ENCODE results near the gene PTPRD. TPM values are rescaled to one million over a fixed set of nuclear protein-coding genes. Genes with fewer than 3 reads are reported as not detected.

Gene PTPRD
- total and polyA plus RNA-seq, 2 experiments from 2014 or later: 11.5 to 58.0 TPM

DNA sequence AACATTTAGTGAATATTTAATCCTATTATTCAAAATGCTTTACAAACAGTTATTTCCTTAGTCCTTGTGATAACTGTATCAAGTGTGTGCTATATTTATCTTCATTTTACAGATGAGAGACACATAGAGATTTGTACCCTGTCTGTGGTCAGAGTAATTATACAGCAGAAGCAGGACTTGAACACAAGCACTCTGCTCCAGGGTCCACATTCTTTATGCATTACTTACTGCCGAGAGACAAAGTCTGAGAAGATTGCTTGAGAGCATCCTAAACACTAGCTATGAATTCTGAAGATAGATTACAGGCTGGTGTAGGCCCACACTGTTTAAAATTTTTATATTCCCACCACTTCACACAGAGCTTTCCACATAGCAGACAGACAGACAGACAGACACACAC lies 1887.2 kb downstream of the PTPRD start:
- no peak for ATAC-seq
- H3K9me3 Mint-ChIP-seq: no peaks in the 10 kb centered on the region
- no peak overlapping the region for H3K4me2 ChIP-seq
- no peak for DNase-seq (ENCODE audit: low spot score)
- H3K4me1 Mint-ChIP-seq: peaks cover 4% of the 10 kb centered on the region
- H3K27ac Mint-ChIP-seq: no peak overlapping the region
- H2AFZ ChIP-seq: no peak overlapping the region
- no peak overlapping the region for H3K27ac ChIP-seq (ENCODE audit: low read depth)
- H4K20me1 ChIP-seq (replicated peaks; ENCODE audit: insufficient read depth): no peaks in the 10 kb centered on the region
- H3K9me2 ChIP-seq (ENCODE audit: insufficient read depth): no peaks in the 10 kb centered on the region
- H3K36me3 Mint-ChIP-seq (ENCODE audit: low read depth): no peaks in the 10 kb centered on the region
- no peaks in the 10 kb centered on the region for H3K4me1 ChIP-seq (ENCODE audit: insufficient read depth)
- no peak overlapping the region for H3K4me3 ChIP-seq
- no peaks in the 10 kb centered on the region for H3K27me3 ChIP-seq (ENCODE audit: insufficient read depth)
- no peaks in the 10 kb centered on the region for H3K27me3 Mint-ChIP-seq (ENCODE audit: insufficient read depth, low read depth, poor library complexity)
- H3F3A ChIP-seq (replicated peaks; ENCODE audit: low read depth): no peaks in the 10 kb centered on the region
- no peak for TF ChIP-seq ZNF114 (CRISPR knock-in tag; IDR thresholded peaks at IDR 0.05)
- TF ChIP-seq POLR2AphosphoS5 (IDR thresholded peaks at IDR 0.05; ENCODE audit: low read depth): no peak
- TF ChIP-seq JUNB (IDR thresholded peaks at IDR 0.05; ENCODE audit: unreplicated experiment): no peak
- TF ChIP-seq EZH2 (IDR thresholded peaks at IDR 0.05; ENCODE audit: low read depth, unreplicated experiment): no peak
- TF ChIP-seq ZNF331 (CRISPR knock-in tag; IDR thresholded peaks at IDR 0.05; ENCODE audit: low read depth): no peak
- TF ChIP-seq, protein P1, sequence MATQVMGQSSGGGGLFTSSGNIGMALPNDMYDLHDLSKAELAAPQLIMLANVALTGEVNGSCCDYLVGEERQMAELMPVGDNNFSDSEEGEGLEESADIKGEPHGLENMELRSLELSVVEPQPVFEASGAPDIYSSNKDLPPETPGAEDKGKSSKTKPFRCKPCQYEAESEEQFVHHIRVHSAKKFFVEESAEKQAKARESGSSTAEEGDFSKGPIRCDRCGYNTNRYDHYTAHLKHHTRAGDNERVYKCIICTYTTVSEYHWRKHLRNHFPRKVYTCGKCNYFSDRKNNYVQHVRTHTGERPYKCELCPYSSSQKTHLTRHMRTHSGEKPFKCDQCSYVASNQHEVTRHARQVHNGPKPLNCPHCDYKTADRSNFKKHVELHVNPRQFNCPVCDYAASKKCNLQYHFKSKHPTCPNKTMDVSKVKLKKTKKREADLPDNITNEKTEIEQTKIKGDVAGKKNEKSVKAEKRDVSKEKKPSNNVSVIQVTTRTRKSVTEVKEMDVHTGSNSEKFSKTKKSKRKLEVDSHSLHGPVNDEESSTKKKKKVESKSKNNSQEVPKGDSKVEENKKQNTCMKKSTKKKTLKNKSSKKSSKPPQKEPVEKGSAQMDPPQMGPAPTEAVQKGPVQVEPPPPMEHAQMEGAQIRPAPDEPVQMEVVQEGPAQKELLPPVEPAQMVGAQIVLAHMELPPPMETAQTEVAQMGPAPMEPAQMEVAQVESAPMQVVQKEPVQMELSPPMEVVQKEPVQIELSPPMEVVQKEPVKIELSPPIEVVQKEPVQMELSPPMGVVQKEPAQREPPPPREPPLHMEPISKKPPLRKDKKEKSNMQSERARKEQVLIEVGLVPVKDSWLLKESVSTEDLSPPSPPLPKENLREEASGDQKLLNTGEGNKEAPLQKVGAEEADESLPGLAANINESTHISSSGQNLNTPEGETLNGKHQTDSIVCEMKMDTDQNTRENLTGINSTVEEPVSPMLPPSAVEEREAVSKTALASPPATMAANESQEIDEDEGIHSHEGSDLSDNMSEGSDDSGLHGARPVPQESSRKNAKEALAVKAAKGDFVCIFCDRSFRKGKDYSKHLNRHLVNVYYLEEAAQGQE (IDR thresholded peaks at IDR 0.05; ENCODE audit: unreplicated experiment): no peak
- TF ChIP-seq, protein P2, sequence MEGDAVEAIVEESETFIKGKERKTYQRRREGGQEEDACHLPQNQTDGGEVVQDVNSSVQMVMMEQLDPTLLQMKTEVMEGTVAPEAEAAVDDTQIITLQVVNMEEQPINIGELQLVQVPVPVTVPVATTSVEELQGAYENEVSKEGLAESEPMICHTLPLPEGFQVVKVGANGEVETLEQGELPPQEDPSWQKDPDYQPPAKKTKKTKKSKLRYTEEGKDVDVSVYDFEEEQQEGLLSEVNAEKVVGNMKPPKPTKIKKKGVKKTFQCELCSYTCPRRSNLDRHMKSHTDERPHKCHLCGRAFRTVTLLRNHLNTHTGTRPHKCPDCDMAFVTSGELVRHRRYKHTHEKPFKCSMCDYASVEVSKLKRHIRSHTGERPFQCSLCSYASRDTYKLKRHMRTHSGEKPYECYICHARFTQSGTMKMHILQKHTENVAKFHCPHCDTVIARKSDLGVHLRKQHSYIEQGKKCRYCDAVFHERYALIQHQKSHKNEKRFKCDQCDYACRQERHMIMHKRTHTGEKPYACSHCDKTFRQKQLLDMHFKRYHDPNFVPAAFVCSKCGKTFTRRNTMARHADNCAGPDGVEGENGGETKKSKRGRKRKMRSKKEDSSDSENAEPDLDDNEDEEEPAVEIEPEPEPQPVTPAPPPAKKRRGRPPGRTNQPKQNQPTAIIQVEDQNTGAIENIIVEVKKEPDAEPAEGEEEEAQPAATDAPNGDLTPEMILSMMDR (conservative IDR thresholded peaks at IDR 0.05; ENCODE audit: low read depth in 2 of 2): no peak
- no peak for TF ChIP-seq STAT1 (IDR thresholded peaks at IDR 0.05; ENCODE audit: unreplicated experiment)
- TF ChIP-seq, protein P3, sequence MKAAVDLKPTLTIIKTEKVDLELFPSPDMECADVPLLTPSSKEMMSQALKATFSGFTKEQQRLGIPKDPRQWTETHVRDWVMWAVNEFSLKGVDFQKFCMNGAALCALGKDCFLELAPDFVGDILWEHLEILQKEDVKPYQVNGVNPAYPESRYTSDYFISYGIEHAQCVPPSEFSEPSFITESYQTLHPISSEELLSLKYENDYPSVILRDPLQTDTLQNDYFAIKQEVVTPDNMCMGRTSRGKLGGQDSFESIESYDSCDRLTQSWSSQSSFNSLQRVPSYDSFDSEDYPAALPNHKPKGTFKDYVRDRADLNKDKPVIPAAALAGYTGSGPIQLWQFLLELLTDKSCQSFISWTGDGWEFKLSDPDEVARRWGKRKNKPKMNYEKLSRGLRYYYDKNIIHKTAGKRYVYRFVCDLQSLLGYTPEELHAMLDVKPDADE (IDR thresholded peaks at IDR 0.05): no peak
- no peak for TF ChIP-seq EZH2phosphoT487 (IDR thresholded peaks at IDR 0.05; ENCODE audit: unreplicated experiment)
- no peak for TF ChIP-seq CREB1 (CRISPR knock-in tag; IDR thresholded peaks at IDR 0.05; ENCODE audit: low read depth)
- TF ChIP-seq, protein P4, sequence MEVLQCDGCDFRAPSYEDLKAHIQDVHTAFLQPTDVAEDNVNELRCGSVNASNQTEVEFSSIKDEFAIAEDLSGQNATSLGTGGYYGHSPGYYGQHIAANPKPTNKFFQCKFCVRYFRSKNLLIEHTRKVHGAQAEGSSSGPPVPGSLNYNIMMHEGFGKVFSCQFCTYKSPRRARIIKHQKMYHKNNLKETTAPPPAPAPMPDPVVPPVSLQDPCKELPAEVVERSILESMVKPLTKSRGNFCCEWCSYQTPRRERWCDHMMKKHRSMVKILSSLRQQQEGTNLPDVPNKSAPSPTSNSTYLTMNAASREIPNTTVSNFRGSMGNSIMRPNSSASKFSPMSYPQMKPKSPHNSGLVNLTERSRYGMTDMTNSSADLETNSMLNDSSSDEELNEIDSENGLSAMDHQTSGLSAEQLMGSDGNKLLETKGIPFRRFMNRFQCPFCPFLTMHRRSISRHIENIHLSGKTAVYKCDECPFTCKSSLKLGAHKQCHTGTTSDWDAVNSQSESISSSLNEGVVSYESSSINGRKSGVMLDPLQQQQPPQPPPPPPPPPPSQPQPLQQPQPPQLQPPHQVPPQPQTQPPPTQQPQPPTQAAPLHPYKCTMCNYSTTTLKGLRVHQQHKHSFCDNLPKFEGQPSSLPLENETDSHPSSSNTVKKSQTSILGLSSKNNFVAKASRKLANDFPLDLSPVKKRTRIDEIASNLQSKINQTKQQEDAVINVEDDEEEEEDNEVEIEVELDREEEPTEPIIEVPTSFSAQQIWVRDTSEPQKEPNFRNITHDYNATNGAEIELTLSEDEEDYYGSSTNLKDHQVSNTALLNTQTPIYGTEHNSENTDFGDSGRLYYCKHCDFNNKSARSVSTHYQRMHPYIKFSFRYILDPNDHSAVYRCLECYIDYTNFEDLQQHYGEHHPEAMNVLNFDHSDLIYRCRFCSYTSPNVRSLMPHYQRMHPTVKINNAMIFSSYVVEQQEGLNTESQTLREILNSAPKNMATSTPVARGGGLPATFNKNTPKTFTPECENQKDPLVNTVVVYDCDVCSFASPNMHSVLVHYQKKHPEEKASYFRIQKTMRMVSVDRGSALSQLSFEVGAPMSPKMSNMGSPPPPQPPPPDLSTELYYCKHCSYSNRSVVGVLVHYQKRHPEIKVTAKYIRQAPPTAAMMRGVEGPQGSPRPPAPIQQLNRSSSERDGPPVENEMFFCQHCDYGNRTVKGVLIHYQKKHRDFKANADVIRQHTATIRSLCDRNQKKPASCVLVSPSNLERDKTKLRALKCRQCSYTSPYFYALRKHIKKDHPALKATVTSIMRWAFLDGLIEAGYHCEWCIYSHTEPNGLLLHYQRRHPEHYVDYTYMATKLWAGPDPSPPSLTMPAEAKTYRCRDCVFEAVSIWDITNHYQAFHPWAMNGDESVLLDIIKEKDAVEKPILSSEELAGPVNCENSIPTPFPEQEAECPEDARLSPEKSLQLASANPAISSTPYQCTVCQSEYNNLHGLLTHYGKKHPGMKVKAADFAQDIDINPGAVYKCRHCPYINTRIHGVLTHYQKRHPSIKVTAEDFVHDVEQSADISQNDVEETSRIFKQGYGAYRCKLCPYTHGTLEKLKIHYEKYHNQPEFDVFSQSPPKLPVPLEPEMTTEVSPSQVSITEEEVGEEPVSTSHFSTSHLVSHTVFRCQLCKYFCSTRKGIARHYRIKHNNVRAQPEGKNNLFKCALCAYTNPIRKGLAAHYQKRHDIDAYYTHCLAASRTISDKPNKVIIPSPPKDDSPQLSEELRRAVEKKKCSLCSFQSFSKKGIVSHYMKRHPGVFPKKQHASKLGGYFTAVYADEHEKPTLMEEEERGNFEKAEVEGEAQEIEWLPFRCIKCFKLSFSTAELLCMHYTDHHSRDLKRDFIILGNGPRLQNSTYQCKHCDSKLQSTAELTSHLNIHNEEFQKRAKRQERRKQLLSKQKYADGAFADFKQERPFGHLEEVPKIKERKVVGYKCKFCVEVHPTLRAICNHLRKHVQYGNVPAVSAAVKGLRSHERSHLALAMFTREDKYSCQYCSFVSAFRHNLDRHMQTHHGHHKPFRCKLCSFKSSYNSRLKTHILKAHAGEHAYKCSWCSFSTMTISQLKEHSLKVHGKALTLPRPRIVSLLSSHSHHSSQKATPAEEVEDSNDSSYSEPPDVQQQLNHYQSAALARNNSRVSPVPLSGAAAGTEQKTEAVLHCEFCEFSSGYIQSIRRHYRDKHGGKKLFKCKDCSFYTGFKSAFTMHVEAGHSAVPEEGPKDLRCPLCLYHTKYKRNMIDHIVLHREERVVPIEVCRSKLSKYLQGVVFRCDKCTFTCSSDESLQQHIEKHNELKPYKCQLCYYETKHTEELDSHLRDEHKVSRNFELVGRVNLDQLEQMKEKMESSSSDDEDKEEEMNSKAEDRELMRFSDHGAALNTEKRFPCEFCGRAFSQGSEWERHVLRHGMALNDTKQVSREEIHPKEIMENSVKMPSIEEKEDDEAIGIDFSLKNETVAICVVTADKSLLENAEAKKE (CRISPR knock-in tag; IDR thresholded peaks at IDR 0.05): no peak
- no peak for TF ChIP-seq NANOG (IDR thresholded peaks at IDR 0.05; ENCODE audit: borderline replicate concordance)
- no peak overlapping the region for H3K4me3 Mint-ChIP-seq
- 0 out of 2 replicates have a peak, but pooled peaks cover 3% of the 10 kb centered on the region for H3K79me2 ChIP-seq (replicated peaks; ENCODE audit: insufficient read depth)
- no peaks in the 10 kb centered on the region for H3K36me3 ChIP-seq (ENCODE audit: insufficient read depth)
